GM11168 (cell line): ENCODE data around the gene NKAIN4.

ENCODE experiments used
- in situ Hi-C: fragments of 300-500 bp; cut with MboI; formaldehyde crosslinking; loops from one replicate; pipeline ENCODE4 v1.12.0; 2022; ENCODE audit warnings: low sequenced_read_pairs; ENCODE audit not compliant: unreplicated experiment

NKAIN4 gene

DNA sequence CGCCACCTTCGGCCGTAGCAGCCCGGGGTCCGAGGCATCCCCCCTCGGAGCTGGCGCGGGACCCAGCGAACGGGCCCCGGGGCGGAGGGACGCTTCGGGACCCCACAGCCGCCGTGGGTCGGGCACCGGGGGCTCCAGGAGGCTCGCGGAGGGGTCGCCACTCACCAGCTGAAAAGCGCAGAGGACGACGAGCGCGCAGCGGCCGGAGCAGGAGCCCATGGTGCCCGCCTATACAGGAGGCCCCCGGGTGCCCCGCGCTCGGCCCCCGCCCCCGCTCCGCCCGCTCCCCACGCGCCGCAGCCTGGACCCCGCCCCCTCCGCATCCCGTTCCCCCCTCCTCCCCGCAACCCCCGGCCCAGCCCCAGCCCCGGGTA, at the start of gene NKAIN4:
NKAIN4 (minus strand) TSS at position 232 of the 374 bp plus-strand sequence; CDS start at position 219, 13 bp downstream.
- in situ Hi-C loops: no loop called here

DNA sequence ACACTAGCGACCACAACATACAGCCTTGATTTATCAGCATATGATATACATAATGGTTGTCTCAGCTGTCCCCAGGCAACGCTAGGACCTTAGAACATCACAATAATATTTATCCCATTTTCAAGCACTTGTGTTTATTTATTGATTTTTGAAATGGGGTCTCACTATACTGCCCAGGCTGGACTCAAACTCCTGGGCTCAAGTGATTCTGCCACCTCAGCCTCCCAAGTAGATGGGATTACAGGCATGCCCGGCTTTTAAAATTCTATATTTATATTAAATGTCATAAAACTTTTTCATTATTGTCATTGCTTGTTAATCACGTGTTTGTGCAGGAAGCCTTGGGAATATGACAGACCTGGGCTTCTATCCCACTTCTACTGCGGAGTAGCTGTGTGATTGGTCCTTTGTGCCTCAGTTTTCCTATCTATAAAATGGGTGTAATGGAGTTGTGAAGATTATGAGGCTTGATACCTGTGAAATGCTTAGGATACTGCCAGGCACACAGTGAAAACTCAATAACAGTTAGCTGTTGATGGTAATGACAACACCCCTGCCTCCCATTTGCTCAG, 48.9 kb upstream of the NKAIN4 start:
- in situ Hi-C loops: no loop called here

DNA sequence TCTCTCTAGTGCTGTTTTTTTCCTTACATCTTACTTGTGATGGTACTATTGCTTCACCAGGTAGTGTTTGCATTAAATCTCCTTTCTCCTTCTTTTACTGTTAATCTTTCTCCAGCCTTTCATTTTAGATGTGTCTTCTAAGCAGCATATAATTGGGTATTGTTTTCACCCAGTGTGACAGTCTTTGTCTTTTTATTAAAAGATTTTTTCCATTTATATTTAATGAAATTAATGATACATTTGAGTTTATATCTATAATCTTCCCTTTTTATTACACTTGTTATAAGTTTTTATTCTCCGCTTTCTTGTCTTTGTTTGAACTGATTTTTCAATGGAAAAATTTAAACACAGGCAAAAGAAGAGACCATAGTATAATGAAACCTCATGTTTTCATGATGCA, 47.4 kb upstream of the NKAIN4 start:
- in situ Hi-C loops: no loop called here

DNA sequence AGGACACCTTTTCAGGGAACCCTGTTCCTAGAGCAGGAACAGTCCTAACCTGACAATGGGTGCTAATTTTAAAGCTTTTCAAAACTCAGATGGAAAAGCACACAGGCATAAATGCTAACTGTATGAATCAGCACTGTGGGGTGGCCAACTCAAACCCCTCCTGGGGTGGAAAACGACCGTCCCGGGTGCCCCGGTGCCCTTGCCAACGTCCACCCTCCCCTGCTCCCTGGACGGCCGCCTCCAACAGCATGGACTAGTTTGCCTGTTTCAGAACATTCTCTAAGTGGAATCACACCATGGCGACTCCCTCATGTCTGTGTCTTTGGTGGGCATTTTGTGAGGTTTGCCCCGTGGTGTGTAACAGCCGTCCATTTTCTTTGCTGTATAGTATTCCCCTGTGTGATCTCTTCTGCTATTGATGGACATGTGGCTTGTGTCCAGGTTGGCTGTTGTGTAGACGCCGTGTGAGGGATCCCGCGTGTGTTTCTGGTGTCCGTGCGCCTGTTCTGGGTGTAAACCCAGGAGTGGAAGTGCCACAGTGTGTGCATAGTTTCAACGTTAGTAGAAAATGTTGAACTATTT, 44.6 kb upstream of the NKAIN4 start:
- in situ Hi-C loops: no loop called here

DNA sequence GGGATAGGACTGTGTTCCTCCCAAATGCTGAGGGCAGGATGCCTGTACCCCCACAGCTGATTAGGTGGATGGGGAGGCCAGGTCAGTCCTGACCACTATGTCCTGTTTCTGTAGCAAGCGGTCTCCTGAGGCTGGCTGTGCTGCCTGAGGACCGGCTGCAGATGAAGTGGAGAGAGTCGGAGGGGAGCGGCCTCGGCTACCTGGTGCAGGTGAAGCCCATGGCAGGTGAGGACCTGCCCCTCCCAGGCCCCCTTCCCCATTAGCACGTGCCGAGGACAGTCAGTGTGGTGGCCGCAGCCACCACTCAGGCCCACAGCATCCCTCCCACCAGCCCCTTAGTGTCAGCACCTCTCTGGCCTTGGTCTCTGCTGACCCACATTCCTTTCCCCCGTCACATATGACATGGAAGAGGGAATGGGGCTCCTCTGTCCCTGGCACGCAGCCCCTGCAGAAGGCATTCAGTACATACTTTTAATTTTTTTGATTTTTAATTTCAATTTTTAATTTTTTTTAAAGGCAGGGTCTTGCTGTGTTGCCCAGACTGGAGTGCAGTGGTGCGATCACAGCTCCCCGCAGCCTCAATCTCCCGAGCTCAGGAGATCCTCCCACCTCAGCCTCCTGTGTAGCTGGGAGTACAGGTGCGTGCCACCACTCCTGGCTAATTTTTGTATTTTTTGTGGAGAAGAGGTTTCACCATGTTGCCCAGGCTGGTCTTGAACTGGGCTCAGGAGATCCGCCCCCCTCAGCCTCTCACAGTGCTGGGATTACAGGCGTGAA, 43.7 kb upstream of the NKAIN4 start:
- in situ Hi-C loops: no loop called here

DNA sequence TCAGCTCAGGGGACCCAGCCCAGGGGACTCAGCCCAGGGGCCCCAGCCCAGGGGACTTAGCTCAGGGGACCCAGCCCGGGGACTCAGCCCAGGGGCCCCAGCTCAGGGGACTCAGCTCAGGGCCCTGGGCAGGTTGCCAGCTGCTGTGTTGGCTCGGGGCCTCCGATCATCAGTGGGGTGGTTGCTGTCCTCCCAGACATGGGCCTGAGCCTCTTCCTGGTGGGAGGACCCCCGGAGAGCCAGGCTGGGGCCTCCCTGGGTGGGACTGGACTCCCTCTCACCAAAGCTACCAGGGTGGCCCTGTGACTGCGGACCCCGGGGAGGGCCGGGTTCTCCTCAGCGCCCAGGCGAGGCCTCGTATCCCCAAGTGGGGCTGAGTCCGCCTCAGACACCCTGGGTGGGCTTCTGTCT, 43.1 kb upstream of the NKAIN4 start:
- in situ Hi-C loops: no loop called here

DNA sequence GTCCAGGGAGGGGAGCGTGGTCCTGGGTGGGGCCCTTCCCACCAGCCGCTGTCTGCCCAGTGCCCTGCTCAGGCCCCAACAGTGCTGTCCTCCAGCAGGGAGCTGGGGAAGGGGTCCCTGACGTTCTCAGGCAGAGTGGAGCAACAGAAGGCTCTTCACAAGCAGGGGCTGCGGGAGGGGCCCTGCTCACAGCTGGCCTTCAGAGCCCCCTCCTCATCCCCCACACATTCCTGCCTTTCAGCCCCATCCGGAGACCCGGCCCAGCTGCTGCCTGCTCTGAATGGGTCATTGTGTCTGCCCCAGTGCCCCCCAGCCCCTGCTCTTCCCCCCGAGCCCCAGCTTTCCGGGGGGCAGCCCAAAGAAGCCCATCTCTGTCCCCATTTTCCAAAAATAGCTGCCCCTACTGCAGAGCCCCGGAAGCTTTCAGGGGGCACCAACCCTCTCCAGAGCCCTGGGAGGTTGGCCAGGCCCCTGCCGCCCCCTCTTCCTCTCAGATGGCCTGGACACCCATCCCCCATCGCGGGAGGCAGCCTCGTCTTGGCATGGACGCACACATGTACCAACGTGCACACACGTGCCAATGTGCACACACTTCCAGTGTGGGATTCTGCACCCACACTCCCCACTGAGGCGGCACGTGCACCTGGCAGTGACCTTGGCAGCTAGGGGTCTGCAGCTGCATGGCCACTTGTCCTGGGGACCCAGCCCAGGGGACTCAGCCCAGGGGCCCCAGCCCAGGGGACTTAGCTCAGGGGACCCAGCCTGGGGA, 42.5 kb upstream of the NKAIN4 start:
- in situ Hi-C loops: no loop called here

DNA sequence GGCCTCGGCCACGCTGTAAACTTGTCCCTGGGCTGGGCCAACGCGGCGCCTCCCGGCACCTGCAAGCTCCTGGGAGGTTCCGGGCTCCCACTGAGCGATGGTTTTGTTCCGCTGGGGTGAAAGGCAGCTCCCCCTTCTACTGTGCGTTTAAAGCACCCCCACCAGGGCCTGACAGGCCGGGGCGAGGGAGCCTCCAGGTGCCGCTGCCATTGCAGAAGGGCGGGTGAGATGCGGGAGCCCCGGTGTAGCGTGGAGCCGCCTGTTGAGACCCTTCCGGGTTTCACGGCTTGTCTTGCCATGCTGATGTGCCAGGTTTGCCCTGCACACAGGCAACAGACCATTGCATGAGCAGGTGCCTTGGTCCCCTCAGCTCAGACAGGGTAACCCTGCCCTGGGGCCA, 41.6 kb upstream of the NKAIN4 start:
- in situ Hi-C loops: no loop called here

DNA sequence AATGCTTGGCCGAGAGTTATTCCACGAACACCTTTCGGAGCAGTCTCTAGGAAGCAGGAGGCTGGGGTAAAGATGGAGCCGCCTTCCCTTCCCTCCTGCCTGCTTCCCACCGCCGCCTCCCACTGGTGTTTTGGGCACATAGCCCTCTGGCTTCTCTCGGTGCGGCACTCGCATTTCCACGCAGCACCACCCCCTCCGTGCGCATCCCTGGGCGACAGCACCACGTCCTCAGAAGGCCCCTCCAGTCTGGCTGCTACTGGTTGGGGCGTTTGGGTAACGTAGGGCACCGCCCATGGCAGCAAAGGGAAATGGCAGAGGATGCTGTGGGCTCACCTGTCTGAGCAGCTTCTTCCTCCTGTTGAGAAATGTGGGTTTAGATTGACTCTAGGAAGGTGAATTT, 41.2 kb upstream of the NKAIN4 start:
- in situ Hi-C loops: no loop called here

DNA sequence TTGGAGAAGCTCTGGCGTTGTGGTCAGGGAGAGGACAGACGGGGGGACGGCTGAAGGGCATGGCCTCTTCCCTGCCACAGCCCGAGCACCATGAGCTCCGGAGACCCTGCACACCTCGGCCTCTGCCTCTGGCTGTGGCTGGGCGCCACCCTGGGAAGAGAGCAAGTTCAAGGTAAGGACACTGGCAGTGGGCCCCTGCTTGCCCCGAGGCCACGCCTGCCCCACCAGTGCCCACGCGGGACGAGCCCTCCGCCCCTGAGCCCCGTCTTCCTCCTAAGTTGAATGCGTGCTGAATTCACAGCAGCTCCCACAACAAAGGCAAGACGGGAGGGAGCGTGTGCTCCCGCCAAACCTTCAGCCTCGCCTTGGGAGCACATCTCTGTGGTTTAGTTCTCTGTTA, 40.8 kb upstream of the NKAIN4 start:
- in situ Hi-C loops: no loop called here

DNA sequence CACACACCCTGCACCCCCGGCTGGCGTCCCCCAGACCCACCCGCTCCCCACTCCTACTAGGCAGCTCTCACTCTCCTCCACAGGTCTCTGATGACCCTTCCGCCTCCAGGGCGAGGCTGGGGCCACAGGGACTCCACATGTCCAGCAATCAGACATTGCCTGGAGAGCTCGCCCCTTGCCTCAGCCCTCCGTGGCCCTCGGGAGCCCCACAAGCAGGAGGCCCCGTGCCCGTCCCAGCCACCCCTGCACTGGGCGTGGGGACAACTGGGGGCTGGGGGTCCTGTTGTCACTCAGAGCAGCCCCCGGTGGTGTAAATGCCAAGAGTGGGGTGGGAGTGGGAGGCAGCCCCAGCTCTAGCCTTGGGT, 40.3 kb upstream of the NKAIN4 start:
- in situ Hi-C loops: no loop called here

DNA sequence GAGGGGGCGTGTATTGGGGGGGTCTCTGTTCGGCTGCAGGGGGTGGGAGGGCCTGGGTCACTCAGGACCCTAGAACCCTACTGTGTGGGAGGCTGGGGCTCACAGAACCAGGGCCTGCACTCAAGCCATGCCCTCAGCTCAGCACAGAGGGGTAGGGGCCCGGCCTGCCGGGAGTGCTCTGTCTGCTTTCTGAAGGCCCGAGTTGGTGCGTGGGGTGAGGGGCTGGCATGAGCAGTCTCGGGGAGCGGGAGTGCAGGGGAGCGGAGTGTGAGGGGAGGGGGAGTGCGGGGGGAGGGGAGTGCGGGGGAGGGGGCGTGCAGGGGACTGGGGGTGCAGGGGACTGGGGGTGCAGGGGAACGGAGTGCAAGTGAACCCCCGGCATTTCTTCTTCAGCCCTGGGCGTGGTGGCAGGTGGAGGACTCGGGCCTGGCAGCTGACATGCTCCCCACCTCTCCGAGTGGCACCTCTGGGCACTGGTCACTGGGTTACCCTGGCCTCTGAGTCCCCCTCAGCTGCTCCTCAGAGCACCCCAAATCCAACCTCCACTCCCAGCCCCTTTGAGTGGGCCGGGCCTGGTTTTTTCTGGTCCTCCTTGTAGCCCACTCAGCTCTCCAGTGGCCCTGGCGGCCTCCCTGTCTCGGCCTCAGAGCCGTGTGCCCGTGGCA, 39.7 kb upstream of the NKAIN4 start:
- in situ Hi-C loops: no loop called here

DNA sequence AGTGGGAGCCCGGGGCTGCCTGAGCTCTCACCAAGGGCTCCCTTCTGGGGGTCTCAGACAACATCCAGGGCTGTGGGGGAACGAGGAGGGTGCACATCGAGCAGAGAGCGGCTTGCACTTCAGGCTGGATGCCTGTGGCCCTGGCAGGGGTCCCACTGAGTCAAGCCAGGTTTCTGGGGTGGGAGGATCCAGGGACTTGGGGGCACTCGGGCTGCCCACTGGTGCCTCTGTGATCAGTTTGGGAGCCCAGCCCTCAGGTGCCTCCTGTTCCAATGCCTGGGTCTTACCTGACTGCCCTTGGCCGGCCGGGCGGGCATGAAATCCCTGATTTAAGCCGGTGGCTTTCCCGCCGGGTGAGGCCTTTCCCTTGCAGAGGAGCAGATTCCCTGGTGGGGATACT, 39.2 kb upstream of the NKAIN4 start:
- in situ Hi-C loops: no loop called here

DNA sequence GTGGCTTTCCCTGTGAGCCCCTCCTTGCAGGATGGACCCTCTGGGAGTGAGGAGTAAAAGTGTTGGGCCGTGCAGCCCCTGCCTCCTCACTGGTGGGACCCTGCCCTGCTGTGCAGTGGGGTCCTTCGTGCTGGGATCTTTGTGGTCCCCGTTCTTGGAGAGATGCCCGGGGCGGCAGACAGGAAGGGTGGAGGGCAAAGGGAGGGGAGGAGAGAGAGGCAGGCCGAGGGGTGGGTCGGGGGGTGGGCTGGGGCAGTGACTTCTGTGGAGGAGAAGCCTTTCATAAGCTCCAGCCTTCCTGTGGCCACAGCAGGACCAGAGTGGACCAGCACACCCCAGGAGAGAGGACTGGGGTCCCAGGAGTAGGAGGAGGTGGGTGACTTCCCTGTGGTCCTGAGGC, 38.6 kb upstream of the NKAIN4 start, which contains the start of gene COL20A1:
COL20A1 (plus strand) TSS at position 283 of the 400 bp plus-strand sequence. CDS start 1,922 bp downstream, outside the sequence.
- in situ Hi-C loops: no loop called here

DNA sequence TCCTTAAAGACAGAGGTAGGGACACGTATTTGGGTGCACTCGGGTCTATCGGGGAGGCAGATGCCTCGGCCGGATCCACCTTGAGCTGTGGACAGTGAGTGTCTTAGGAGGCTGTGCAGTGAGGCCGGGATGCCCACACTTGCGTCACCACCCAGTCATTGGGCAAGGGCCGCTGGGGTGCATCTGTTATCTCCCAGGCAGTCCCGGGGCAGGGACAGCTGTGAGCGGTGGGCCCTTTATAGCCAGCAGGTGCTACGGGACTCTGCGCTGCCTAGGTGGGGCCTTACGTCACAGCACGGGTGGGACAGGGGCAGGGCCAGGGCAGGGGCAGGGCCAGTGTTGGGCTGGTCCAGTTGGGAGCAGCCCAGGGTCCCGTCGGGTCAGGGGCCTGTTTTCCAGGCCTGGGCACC, 38.0 kb upstream of the NKAIN4 start:
- in situ Hi-C loops: no loop called here

DNA sequence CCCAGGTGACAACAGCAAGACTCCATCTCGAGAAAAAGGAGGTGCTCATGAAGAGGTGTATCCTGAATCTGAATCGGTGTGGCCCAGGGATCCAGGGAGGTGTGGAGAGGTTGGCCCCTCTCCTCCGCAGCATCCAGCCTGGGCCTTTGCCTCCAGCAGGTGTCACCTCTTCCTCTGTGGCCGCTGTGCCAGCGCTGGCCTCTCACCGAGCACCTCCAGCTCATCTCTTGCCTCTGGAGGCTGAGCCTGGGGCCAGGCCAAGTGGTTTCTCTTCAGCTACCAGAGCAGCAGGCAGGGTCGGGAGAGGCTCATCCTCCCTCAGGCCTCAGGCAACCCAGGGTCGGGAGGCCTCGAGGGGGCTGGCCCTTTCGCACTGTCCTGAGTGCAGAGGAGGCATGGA, 37.5 kb upstream of the NKAIN4 start:
- in situ Hi-C loops: no loop called here

DNA sequence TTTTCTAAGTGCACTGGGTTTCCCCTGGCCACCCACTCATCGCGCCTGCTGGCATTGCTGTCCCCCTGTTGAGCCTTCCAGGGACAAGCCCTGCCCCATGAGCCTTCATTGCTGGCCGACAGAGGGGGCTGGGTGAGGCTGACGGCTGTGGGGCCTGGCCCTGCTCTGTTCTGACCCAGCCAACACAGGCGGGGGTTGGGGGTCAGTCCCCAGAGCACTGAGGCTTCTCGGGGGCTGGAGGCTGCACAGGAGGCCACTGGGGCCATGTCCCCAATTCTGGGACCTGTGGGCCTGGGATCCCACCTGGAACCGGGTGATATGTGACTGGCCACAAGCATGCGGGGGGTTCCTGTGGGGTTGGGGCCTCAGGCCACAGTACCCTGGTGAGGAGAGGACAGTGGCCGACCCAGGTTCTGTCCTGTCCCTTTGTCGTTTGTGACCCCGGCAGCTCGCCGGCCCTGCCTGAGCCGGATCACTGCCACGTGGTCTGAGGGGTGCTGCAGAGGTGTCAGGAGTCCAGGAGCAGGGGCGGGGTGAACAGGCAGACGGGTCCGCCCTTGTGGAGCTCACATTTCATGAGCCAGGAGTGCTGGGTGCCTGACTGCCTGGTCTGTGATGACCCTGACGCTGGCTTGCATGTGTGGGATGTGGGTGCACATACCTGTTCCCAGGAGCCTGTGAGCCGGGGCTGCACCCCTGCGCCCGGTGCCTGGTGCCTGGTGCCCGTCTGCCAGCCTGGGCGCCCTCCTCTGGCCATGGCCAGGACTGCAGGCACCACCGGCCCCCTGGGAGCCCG, 36.6 kb upstream of the NKAIN4 start:
- in situ Hi-C loops: no loop called here

DNA sequence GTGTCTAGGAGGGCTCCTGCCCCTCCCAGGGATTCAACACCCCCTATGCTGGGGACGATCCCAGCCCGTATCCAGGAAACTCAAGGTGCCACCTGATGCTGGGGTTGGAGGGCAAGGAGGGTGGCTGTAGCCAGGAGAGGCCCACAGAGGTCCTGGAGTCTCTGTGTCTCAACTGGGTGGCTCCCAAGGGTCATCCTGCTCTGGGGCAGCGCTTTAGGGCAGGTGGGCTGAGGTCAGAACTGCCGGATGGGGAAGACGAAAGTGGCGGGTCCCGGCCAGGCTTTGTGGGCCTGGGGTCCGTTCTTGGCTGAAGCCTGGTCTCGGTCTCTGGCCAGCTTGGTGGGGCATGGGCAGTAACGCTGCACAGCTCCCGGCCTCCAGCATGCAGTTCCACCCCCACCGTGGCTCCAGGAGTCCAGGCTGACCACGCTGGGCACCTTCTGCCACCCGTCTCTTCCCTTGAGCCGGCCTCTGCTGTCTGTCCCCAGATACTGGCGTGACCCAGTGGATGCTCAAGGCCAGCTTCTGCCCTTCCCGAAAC, 35.9 kb upstream of the NKAIN4 start:
- in situ Hi-C loops: no loop called here

DNA sequence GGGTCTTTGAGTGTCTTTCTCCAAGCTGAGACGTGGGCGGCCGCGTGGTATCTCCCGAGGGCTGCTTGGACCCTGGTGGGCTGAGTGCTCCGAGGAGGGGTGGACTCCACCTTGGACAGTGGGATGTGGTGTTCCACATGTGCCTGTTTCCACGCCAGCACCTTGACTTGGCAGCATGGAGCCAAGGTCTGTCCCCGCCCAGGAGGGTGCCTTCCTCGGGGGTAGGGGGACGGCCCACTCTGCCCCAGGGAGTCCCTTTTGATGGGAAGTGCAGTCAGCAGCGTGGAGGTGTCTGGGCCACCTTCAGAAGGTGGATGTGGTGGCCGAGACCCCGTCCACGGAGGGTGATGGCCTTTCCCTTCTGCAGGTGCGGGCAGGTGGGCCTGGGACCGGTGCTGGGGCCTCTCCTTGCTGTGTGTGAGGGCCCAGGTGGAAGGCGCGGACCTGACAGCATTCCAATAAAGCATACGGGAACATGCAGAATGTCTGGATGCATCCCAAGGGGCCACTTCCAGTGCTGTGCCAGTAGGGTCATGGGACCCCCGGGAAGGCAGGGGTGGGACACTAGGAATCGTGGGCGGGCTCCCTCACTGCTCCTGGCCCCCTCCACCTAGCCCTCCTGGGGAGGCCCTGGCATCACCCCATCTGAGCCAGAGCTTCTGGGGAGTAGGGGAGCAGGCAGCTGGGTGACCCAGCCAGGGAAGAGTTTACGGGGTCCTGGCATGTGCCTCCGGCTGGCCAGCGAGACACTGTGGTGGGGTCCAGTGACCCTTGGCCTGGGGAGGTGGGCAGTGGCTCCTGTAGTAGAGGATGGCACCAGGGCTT, 35.3 kb upstream of the NKAIN4 start:
- in situ Hi-C loops: no loop called here
